Testis (tissue), 2 donors: ENCODE data around the gene NKAIN4.

Experiments used
- CTCF ChIP-seq, 3 experiments: fragments of 450-650 bp in 2 of 3; fragments of 200-600 bp in 1 of 3; sonication (generic) in 1 of 3; IDR thresholded peaks; one replicate each; pipeline ENCODE4 v1.5.1; 2016 to 2019; ENCODE audit warnings: antibody characterized with exemption in 3 of 3, mild to moderate bottlenecking in 2 of 3, moderate library complexity in 1 of 3
- POLR2A ChIP-seq: fragments of 450-650 bp; IDR thresholded peaks from one replicate; pipeline ENCODE4 v1.6.1; 2017; ENCODE audit warnings: antibody characterized with exemption, mild to moderate bottlenecking, moderate library complexity

DNA sequence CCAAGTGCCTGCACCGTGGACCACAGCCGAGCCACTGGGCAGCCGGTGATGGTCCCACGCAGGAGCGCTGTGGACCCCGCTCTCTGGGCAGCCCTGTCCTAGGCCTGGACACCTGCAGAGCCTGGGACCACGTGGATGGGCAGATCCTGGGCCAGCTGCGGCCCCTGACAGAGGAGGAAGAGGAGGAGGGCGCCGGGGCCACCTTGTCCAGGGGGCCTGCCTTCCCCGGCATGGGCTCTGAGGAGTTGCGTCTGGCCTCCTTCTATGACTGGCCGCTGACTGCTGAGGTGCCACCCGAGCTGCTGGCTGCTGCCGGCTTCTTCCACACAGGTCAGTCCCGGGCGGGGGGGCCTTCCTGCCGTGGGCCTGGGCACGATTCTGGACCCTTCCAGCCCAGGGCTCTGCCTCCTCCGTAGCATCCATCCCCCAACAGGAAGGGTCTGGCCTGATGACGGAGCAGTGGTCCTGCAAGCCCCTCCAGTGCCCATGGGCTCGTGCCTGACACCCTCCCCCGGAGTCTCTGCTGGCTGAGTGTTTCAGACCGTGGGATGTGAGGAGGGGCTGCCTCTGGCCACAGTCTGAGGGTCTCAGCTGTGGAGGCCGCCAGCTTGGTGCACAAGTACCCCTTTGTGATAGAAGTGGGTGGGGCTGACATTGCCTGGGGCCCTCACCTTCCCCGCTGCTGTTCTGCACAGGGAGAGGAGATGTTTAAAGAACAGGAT lies 18.0 kb downstream of the NKAIN4 start:
- TF ChIP-seq CTCF (IDR thresholded peaks at IDR 0.05) (no peak), POLR2A (no peak)
